K562 (cell line): ENCODE results near the gene IFNK. TPM values are rescaled to one million over a fixed set of nuclear protein-coding genes. Genes with fewer than 3 reads are reported as not detected.

Source experiments
- ATAC-seq: fragments of 200-7000 bp; cut with Tn5 transposase; 3 replicates; pipeline ENCODE4 v1.9.1; 2020; ENCODE audit warnings: moderate library complexity
- BruUV-seq: library from RNA; stranded (reverse); fragments of 400-500 nt; replicated peaks from 2 replicates; lab custom pipeline; 2021; lab: Mats Ljungman, UMichigan
- CTCF ChIA-PET: fragments of 300-600 bp; formaldehyde crosslinking; extraction: SDS; loops from one replicate; lab custom pipeline; 2021; ENCODE audit warnings: low intra/inter-chr PET ratio; lab: Yijun Ruan, JAX
- POLR2A ChIA-PET: fragments of 300-600, 350-650 bp; sonication (Branson Sonifier 250); formaldehyde crosslinking; extraction: SDS; loops from one replicate; lab custom pipeline; 2021; ENCODE audit warnings: antibody characterized with exemption, inconsistent platforms; lab: Yijun Ruan, JAX
- DNase-seq, 4 experiments: peaks; one replicate each; pipeline versions ENCODE4 v3.0.0 to v3.0.0-alpha.2; 2011 to 2018; ENCODE audit warnings: low spot score in 3 of 4, mixed read lengths in 3 of 4; ENCODE audit errors: extremely low read depth in 1 of 4
- FAIRE-seq: peaks from 2 replicates; lab custom pipeline; 2011; peaks lifted over from hg19 to GRCh38; lab: Jason Lieb, UNC
- H2AFZ ChIP-seq: 2 replicates; pipeline ENCODE4 v1.6.0; 2011; ENCODE audit warnings: low read depth, low read length, control low read depth, inconsistent platforms
- H3K27ac ChIP-seq: fragments of 200-600 bp; 3 replicates; pipeline ENCODE4 v1.8.0; 2011; ENCODE audit warnings: low read depth, mild to moderate bottlenecking, control low read depth, inconsistent platforms, low read length, moderate library complexity, mixed read lengths; ENCODE audit errors: extremely low read depth
- H3K27me3 ChIP-seq, 2 experiments: fragments of 300-600 bp in 1 of 2; 2 replicates in 1 of 2; 3 replicates in 1 of 2; pipeline versions ENCODE4 v1.6.0 to v1.8.0; 2011; ENCODE audit warnings: inconsistent platforms in 2 of 2, low read length in 2 of 2, mild to moderate bottlenecking in 1 of 2, mixed read lengths in 1 of 2, moderate library complexity in 1 of 2; ENCODE audit not compliant: control insufficient read depth in 2 of 2, insufficient read depth in 2 of 2
- H3K36me3 ChIP-seq: fragments of 300-600 bp; 3 replicates; pipeline ENCODE4 v1.8.0; 2011; ENCODE audit warnings: mild to moderate bottlenecking, low read length, inconsistent platforms; ENCODE audit not compliant: control insufficient read depth, insufficient read depth
- H3K4me1 ChIP-seq, 2 experiments: fragments of 200-600 bp in 1 of 2; replicated peaks in 1 of 2; 2 replicates in 1 of 2; 3 replicates in 1 of 2; pipeline versions ENCODE4 v1.5.1 to v1.8.0; 2011; ENCODE audit warnings: inconsistent platforms in 2 of 2, low read length in 2 of 2, mild to moderate bottlenecking in 1 of 2, mixed read lengths in 1 of 2, moderate library complexity in 1 of 2; ENCODE audit not compliant: control insufficient read depth in 2 of 2, insufficient read depth in 2 of 2
- H3K4me2 ChIP-seq: 2 replicates; pipeline ENCODE4 v1.6.1; 2011; ENCODE audit warnings: low read length, control low read depth, inconsistent platforms, mixed read lengths; ENCODE audit not compliant: insufficient read depth
- H3K4me3 ChIP-seq: fragments of 200-600 bp; sonication (generic), shearing (Covaris generic); 2 replicates; pipeline ENCODE4 v1.5.1; 2016; ENCODE audit warnings: control low read depth, inconsistent platforms
- H3K79me2 ChIP-seq: fragments of 200-600 bp; 3 replicates; pipeline ENCODE4 v1.8.0; 2011; ENCODE audit warnings: low read length, inconsistent platforms; ENCODE audit not compliant: control insufficient read depth, insufficient read depth
- H3K9ac ChIP-seq, 2 experiments: 2 replicates each; pipeline versions ENCODE4 v1.6.0 to v1.6.1; 2011; ENCODE audit warnings: low read depth in 2 of 2, low read length in 2 of 2, control low read depth in 1 of 2, inconsistent platforms in 1 of 2, mild to moderate bottlenecking in 1 of 2, mixed read lengths in 1 of 2; ENCODE audit not compliant: insufficient read depth in 1 of 2
- H3K9me1 ChIP-seq: one replicate; pipeline ENCODE4 v1.6.0; 2011; ENCODE audit warnings: inconsistent platforms, mild to moderate bottlenecking, low read length, moderate library complexity; ENCODE audit not compliant: control insufficient read depth, insufficient read depth
- H3K9me3 ChIP-seq: replicated peaks from 2 replicates; pipeline ENCODE4 v1.5.1; 2011; ENCODE audit warnings: low read depth, low read length, inconsistent platforms; ENCODE audit not compliant: control insufficient read depth, insufficient read depth
- H4K20me1 ChIP-seq: replicated peaks from 2 replicates; pipeline ENCODE4 v1.6.1; 2011; ENCODE audit warnings: low read length, inconsistent platforms, mixed read lengths; ENCODE audit not compliant: control insufficient read depth, insufficient read depth
- NRF1 ChIP-seq, 2 experiments: fragments of 450-650 bp; IDR thresholded peaks in 1 of 2; conservative IDR thresholded peaks in 1 of 2; 2 replicates each; pipeline ENCODE4 v1.6.1; 2014; ENCODE audit warnings: mild to moderate bottlenecking in 2 of 2
- TCF3 ChIP-seq: sonication (generic); formaldehyde crosslinking; IDR thresholded peaks from 2 replicates; pipeline ENCODE4 v1.4.0; 2020; ENCODE audit warnings: mild to moderate bottlenecking, missing genetic modification reagents
- WGBS: fragments of 100-300 bp; shearing (Covaris generic); methylation state at CpG from one replicate; pipeline ENCODE4 v1.1.6; 2016; ENCODE audit warnings: low coverage, mixed read lengths; ENCODE audit not compliant: insufficient coverage; ENCODE audit errors: missing lambda C conversion rate; 5-methylcytosine and 5-hydroxymethylcytosine counted together
- in situ Hi-C: fragments of 300-500 bp; cut with MboI; formaldehyde crosslinking; loops from 4 replicates; pipeline ENCODE4 v1.15.0; 2018; ENCODE audit warnings: inconsistent platforms, mixed read lengths
- intact Hi-C: fragments of 100-400 bp; cut with micrococcal nuclease; formaldehyde crosslinking; loops from 2 replicates; pipeline ENCODE4 v1.14.2; 2022
- polyA plus RNA-seq, 8 experiments: library from polyadenylated mRNA; depleted of rRNA in 4 of 8; stranded (reverse) in 5 of 8; unstranded in 3 of 8; fragments of >200 nt; fragmentation: Nextera tagmentation in 2 of 8; fragmentation: Illumina TruSeq in 1 of 8; extraction: Ambion mirVana in 2 of 8; extraction: Trizol in 1 of 8; gene quantifications; 2 replicates each; pipeline versions ENCODE4 v1.2.1 to v1.2.3, GENCODE V29; 2011 to 2014; ENCODE audit warnings: inconsistent platforms in 1 of 8, missing spikeins in 1 of 8
- total RNA-seq, 7 experiments: library from RNA; depleted of rRNA in 6 of 7; stranded (reverse); fragments of >200 nt in 6 of 7; fragmentation: Illumina TruSeq in 2 of 7; extraction: Trizol in 2 of 7; gene quantifications; 2 replicates each; pipeline versions ENCODE4 v1.2.1 to v1.2.3, GENCODE V29; 2011 to 2021; ENCODE audit warnings: low replicate concordance in 1 of 7
- TF ChIP-seq, protein P1 (sequence below): fragments of 450-650 bp; IDR thresholded peaks from 2 replicates; pipeline ENCODE4 v1.7.0; 2016; ENCODE audit warnings: borderline replicate concordance
- TF ChIP-seq, protein P2 (sequence below): fragments of 200-400 bp; formaldehyde crosslinking; IDR thresholded peaks from 2 replicates; pipeline ENCODE4 v1.6.1; 2017; ENCODE audit warnings: mild to moderate bottlenecking, low read depth, low read length, moderate library complexity

Gene IFNK
- total and polyA plus RNA-seq, 9 of the 15 experiments (the other 6 are each of a cell fraction or from before 2014, with no cell fraction given) = 0.11 TPM; not detected in 8

GRCh38 chr9:27564670-27565069, 40.6 kb downstream of the IFNK start:
- no peak for ATAC-seq
- Histone ChIP-seq H4K20me1 (no peaks in the 10 kb centered on the region), H3K9me1 (no peaks in the 10 kb centered on the region), H2AFZ (no peak overlapping the region), H3K79me2 (no peaks in the 10 kb centered on the region), H3K27me3 (no peaks in the 10 kb centered on the region), H3K27ac (no peak overlapping the region), H3K9me3 (no peaks in the 10 kb centered on the region), H3K4me1 (no peaks in the 10 kb centered on the region), H3K36me3 (0 out of 3 replicates have a peak, but pooled peaks cover 2% of the 10 kb centered on the region), H3K9ac (no peak overlapping the region), H3K4me2 (no peak overlapping the region), H3K4me3 (no peak overlapping the region)
- in situ Hi-C loops = no loop called here
- 100% methylated on average over 1 of the region's 1 CpG for WGBS
- BruUV-seq = no TSS peak
- ChIA-PET POLR2A (no interaction called here), CTCF (no interaction called here)
- DNase-seq = no peak
- intact Hi-C loops = no loop called here
- no peak for FAIRE-seq
- TF ChIP-seq NRF1 (conservative IDR thresholded peaks at IDR 0.05 in 1 of 2, IDR thresholded peaks at IDR 0.05 in 1 of 2) (no peak), TCF3 (no peak)
- TF ChIP-seq, protein P1, sequence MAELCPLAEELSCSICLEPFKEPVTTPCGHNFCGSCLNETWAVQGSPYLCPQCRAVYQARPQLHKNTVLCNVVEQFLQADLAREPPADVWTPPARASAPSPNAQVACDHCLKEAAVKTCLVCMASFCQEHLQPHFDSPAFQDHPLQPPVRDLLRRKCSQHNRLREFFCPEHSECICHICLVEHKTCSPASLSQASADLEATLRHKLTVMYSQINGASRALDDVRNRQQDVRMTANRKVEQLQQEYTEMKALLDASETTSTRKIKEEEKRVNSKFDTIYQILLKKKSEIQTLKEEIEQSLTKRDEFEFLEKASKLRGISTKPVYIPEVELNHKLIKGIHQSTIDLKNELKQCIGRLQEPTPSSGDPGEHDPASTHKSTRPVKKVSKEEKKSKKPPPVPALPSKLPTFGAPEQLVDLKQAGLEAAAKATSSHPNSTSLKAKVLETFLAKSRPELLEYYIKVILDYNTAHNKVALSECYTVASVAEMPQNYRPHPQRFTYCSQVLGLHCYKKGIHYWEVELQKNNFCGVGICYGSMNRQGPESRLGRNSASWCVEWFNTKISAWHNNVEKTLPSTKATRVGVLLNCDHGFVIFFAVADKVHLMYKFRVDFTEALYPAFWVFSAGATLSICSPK = no peak
- TF ChIP-seq, protein P2, sequence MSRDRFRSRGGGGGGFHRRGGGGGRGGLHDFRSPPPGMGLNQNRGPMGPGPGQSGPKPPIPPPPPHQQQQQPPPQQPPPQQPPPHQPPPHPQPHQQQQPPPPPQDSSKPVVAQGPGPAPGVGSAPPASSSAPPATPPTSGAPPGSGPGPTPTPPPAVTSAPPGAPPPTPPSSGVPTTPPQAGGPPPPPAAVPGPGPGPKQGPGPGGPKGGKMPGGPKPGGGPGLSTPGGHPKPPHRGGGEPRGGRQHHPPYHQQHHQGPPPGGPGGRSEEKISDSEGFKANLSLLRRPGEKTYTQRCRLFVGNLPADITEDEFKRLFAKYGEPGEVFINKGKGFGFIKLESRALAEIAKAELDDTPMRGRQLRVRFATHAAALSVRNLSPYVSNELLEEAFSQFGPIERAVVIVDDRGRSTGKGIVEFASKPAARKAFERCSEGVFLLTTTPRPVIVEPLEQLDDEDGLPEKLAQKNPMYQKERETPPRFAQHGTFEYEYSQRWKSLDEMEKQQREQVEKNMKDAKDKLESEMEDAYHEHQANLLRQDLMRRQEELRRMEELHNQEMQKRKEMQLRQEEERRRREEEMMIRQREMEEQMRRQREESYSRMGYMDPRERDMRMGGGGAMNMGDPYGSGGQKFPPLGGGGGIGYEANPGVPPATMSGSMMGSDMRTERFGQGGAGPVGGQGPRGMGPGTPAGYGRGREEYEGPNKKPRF = no peak
